Pancreas (tissue), 10 donors: ENCODE measurements around the gene SP2. TPM values are rescaled to one million over a fixed set of nuclear protein-coding genes. Genes with fewer than 3 reads are reported as not detected.

Experiments
- ATAC-seq, 4 donors: fragments of 200-7000 bp; cut with Tn5 transposase; one replicate each; pipeline versions ENCODE4 v1.8.0 to v1.9.1; 2020; ENCODE audit warnings: mild to moderate bottlenecking in 4 of 4, moderate library complexity in 4 of 4
- DNase-seq, 6 donors: peaks; one replicate each; pipeline ENCODE4 v3.0.0-alpha.2; 2020
- FAIRE-seq: peaks from 2 replicates; lab custom pipeline; 2012; peaks lifted over from hg19 to GRCh38; lab: Jason Lieb, UNC
- H3K27ac ChIP-seq, 4 donors: fragments of 200-600 bp; sonication (generic); 1 replicate in 3 of 4; 2 replicates in 1 of 4; pipeline versions ENCODE4 v1.5.0 to v1.8.0; 2020
- H3K27me3 ChIP-seq, 4 donors: fragments of 200-600 bp; one replicate each; pipeline ENCODE4 v1.8.0; 2021
- H3K36me3 ChIP-seq, 3 donors: fragments of 200-600 bp; sonication (generic) in 1 of 3; one replicate each; pipeline versions ENCODE4 v1.5.0 to v1.8.0; 2020 to 2021
- H3K4me1 ChIP-seq, 3 donors: fragments of 200-600 bp; one replicate each; pipeline ENCODE4 v1.8.0; 2021
- H3K4me3 ChIP-seq, 4 donors: fragments of 200-600 bp; sonication (generic) in 2 of 4; one replicate each; pipeline versions ENCODE4 v1.5.0 to v1.8.0; 2020 to 2021
- H3K9me3 ChIP-seq, 4 donors: fragments of 200-600 bp; one replicate each; pipeline ENCODE4 v1.8.0; 2021
- CTCF ChIP-seq, 4 donors: fragments of 200-600 bp; sonication (generic) in 3 of 4; IDR thresholded peaks; one replicate each; pipeline versions ENCODE4 v1.5.0 to v1.8.0; 2021; ENCODE audit warnings: antibody characterized with exemption in 4 of 4
- WGBS, 2 donors: extraction: QIAGEN DNeasy Blood & Tissue Kit; methylation state at CpG; one replicate each; pipeline ENCODE4 v1.1.7; 2013; 5-methylcytosine and 5-hydroxymethylcytosine counted together
- intact Hi-C, 3 donors: fragments of 100-400 bp; cut with DNase I; formaldehyde crosslinking; loops; one replicate each; pipeline versions ENCODE4 v1.11.1 to v1.14.2; 2022
- polyA plus RNA-seq, 2 donors: library from polyadenylated mRNA; stranded (reverse); fragments of 200-250 nt; gene quantifications; one replicate each; pipeline ENCODE4 v1.2.3, GENCODE V29; 2013
- total RNA-seq, 6 donors: library from RNA; stranded (reverse); fragmentation: NEBNext Ultra II Directional in 4 of 6; extraction: Animal tissue kit (Norgen Biotek cat#: 25700) in 4 of 6; gene quantifications; one replicate each; pipeline versions ENCODE4 v1.2.1 to v1.2.4, GENCODE V29; 2021 to 2023
- donor health status: healthy with polysubstance abuse.
- donor health status: DM: no; HTN: no; CAD: no; lungs with moderate emphysema.
- donor health status: DM: no; HTN: no; CAD: no.
- donor health status: control.
- donor health status: control.
- donor health status: Bipolar disorder and iron deficiency.
- donor health status: DM: yes; HTN: yes; CAD: no.
- donor health status: DM: no; HTN: no; CAD: no.
- donor health status: DM: no; HTN: no; CAD: no.
- donor health status: DM: yes; HTN: yes; CAD: no.

SP2 gene
- total and polyA plus RNA-seq, 8 donors, result 5.2 to 8.8 (median 6.9) TPM

DNA sequence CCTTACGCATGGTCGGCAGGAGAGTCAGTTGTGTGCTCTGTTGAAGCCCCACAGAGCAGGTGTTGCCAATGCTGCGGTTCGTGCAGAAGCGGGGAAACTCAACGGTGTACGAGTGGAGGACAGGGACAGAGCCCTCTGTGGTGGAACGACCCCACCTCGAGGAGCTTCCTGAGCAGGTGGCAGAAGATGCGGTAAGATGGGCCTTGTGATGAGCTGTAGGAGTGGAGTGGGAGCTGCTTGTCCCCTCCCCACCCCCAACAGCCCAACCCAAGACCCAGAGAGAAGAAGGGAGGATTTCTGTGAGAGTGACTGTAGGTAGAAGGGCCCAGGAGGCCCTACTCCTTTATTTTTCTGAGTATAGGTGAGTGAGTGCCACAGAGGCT lies 79.8 kb downstream of the SP2 start:
- FAIRE-seq (no peak), ATAC-seq (no peak), DNase-seq (no peak)
- Histone ChIP-seq H3K4me1 (peaks cover 0 to 7% (median 5%) of the 10 kb centered on the region in 3 donors), H3K27ac (no peak overlapping the region), H3K36me3 (peaks cover 3 to 72% (median 65%) of the 10 kb centered on the region in 3 donors), H3K27me3 (no peaks in the 10 kb centered on the region), H3K9me3 (no peaks in the 10 kb centered on the region), H3K4me3 (no peak overlapping the region)
- intact Hi-C loops, result loop anchor here in 1 of 3 donors (5.0 kb wide), 1 partner anchor 41 kb away; no protein-coding TSS in a partner anchor
- 90 to 91% methylated on average over 10 of the region's 10 CpGs for WGBS, 2 donors
- TF ChIP-seq CTCF (IDR thresholded peaks at IDR 0.05), result no peak

GRCh38 chr17:47978324-47978723 lies 82.3 kb downstream of the SP2 start:
- TF ChIP-seq CTCF (IDR thresholded peaks at IDR 0.05), result peak; percentile 19 to 53 (median 36)
- FAIRE-seq (no peak), ATAC-seq (peak; percentile 50 to 77 (median 74)), DNase-seq (peak in 1 of 6 donors; percentile 55)
- no peaks in the 10 kb centered on the region for H3K9me3 ChIP-seq
- no peak overlapping the region for H3K27ac ChIP-seq
- intact Hi-C loops, result loop anchor here in 1 of 3 donors (5.0 kb wide), 1 partner anchor 39 kb away; no protein-coding TSS in a partner anchor
- peaks cover 3 to 96% (median 75%) of the 10 kb centered on the region in 3 donors for H3K36me3 ChIP-seq
- WGBS, 2 donors, result 39 to 43% methylated on average over 7 of the region's 7 CpGs
- no peak overlapping the region for H3K4me3 ChIP-seq
- no peaks in the 10 kb centered on the region for H3K4me1 ChIP-seq
- H3K27me3 ChIP-seq, result no peaks in the 10 kb centered on the region

Other genes with a start within 250 kb of the SP2 start
- 100 to 1,000 TPM in 5 of 6 donors, 10 to 100 TPM in 1; 91.5 to 126 (median 118) TPM for gene KPNB1, start 246.3 kb upstream of the SP2 start, total RNA-seq
- 10 to 100 TPM; 18.1 to 36.7 TPM for gene KPNB1, start 246.3 kb upstream of the SP2 start, polyA plus RNA-seq
- 1 to 10 TPM; 4.7 to 7.0 (median 5.7) TPM for gene TBKBP1, start 202.1 kb upstream of the SP2 start, total RNA-seq
- gene TBKBP1, start 202.1 kb upstream of the SP2 start, polyA plus RNA-seq, result 10 to 100 TPM; 11.1 to 21.2 TPM
- gene TBX21, start 163.0 kb upstream of the SP2 start, total RNA-seq, result under 1 TPM in 5 of 6 donors, not detected in 1; 0.16 to 0.40 (median 0.19) TPM
- gene TBX21, start 163.0 kb upstream of the SP2 start, polyA plus RNA-seq, result under 1 TPM in 1 of 2 donors, not detected in 1; 0.09 TPM
- 10 to 100 TPM in 3 of 6 donors, 1 to 10 TPM in 3; 8.4 to 20.2 (median 11.3) TPM for gene OSBPL7, start 74.4 kb upstream of the SP2 start, total RNA-seq
- 10 to 100 TPM; 23.3 to 34.7 TPM for gene OSBPL7, start 74.4 kb upstream of the SP2 start, polyA plus RNA-seq
- gene MRPL10, start 64.7 kb upstream of the SP2 start, total RNA-seq, result 10 to 100 TPM; 16.8 to 35.2 (median 25.1) TPM
- 10 to 100 TPM; 18.3 to 23.2 TPM for gene MRPL10, start 64.7 kb upstream of the SP2 start, polyA plus RNA-seq
- gene LRRC46, start 64.6 kb upstream of the SP2 start, total RNA-seq, result under 1 TPM; 0.14 to 0.66 (median 0.38) TPM
- gene LRRC46, start 64.6 kb upstream of the SP2 start, polyA plus RNA-seq, result 1 to 10 TPM in 1 of 2 donors, under 1 TPM in 1; 0.73 to 1.8 TPM
- 10 to 100 TPM; 12.6 to 24.3 (median 19.0) TPM for gene SCRN2, start 55.0 kb upstream of the SP2 start, total RNA-seq
- 10 to 100 TPM; 50.4 to 56.1 TPM for gene SCRN2, start 55.0 kb upstream of the SP2 start, polyA plus RNA-seq
- under 1 TPM; 0.12 to 0.56 (median 0.22) TPM for gene SP6, start 45.1 kb upstream of the SP2 start, total RNA-seq
- gene SP6, start 45.1 kb upstream of the SP2 start, polyA plus RNA-seq, result under 1 TPM; 0.16 to 0.27 TPM
- 10 to 100 TPM; 13.2 to 23.5 (median 19.6) TPM for gene PNPO, start 45.3 kb downstream of the SP2 start, total RNA-seq
- 1 to 10 TPM; 6.5 to 7.6 TPM for gene PNPO, start 45.3 kb downstream of the SP2 start, polyA plus RNA-seq
- 10 to 100 TPM; 26.6 to 68.6 (median 42.7) TPM for gene PRR15L, start 61.6 kb downstream of the SP2 start, total RNA-seq
- gene PRR15L, start 61.6 kb downstream of the SP2 start, polyA plus RNA-seq, result 10 to 100 TPM; 59.9 to 64.9 TPM
- 100 to 1,000 TPM; 134 to 234 (median 165) TPM for gene CDK5RAP3, start 74.9 kb downstream of the SP2 start, total RNA-seq
- 1,000 to 10,000 TPM; 1,052 to 1,312 TPM for gene CDK5RAP3, start 74.9 kb downstream of the SP2 start, polyA plus RNA-seq
- 10 to 100 TPM in 2 of 6 donors, 1 to 10 TPM in 4; 6.3 to 10.8 (median 8.6) TPM for gene COPZ2, start 141.6 kb downstream of the SP2 start, total RNA-seq
- gene COPZ2, start 141.6 kb downstream of the SP2 start, polyA plus RNA-seq, result 1 to 10 TPM; 9.7 to 9.8 TPM
- gene NFE2L1, start 152.1 kb downstream of the SP2 start, total RNA-seq, result 10 to 100 TPM; 27.4 to 74.0 (median 44.5) TPM
- gene NFE2L1, start 152.1 kb downstream of the SP2 start, polyA plus RNA-seq, result 10 to 100 TPM; 40.9 to 47.2 TPM
- 10 to 100 TPM in 4 of 6 donors, 1 to 10 TPM in 2; 7.9 to 24.1 (median 12.0) TPM for gene CBX1, start 205.2 kb downstream of the SP2 start, total RNA-seq
- 10 to 100 TPM; 10.0 to 20.9 TPM for gene CBX1, start 205.2 kb downstream of the SP2 start, polyA plus RNA-seq
- gene SNX11, start 211.5 kb downstream of the SP2 start, total RNA-seq, result 10 to 100 TPM in 1 of 6 donors, 1 to 10 TPM in 5; 5.4 to 13.6 (median 8.5) TPM
- gene SNX11, start 211.5 kb downstream of the SP2 start, polyA plus RNA-seq, result 1 to 10 TPM; 6.5 to 7.7 TPM